Activated T-helper 17 cell treated with anti-CD3 and anti-CD28 coated beads, Interleukin-2, amount 50 U/mL, for 72 hours (primary cell): ENCODE results near the gene SUV39H1. TPM values are rescaled to one million over a fixed set of nuclear protein-coding genes. Genes with fewer than 3 reads are reported as not detected.

Experiments
- ATAC-seq: fragments of 150-1000 bp; cut with Tn5 transposase; replicated peaks from 2 replicates; pipeline ENCODE4 v1.10.0; 2021; ENCODE audit warnings: mild to moderate bottlenecking, moderate library complexity
- H3K27ac Mint-ChIP-seq: one replicate; pipeline ENCODE4 v1.8.0; 2022; ENCODE audit warnings: mixed read lengths
- H3K27me3 Mint-ChIP-seq: one replicate; pipeline ENCODE4 v1.8.0; 2022; ENCODE audit warnings: mixed read lengths
- H3K36me3 Mint-ChIP-seq: one replicate; pipeline ENCODE4 v1.8.0; 2022; ENCODE audit warnings: low read depth, mild to moderate bottlenecking, mixed read lengths
- H3K4me1 Mint-ChIP-seq: one replicate; pipeline ENCODE4 v1.8.0; 2022; ENCODE audit warnings: mixed read lengths
- H3K4me3 Mint-ChIP-seq: one replicate; pipeline ENCODE4 v1.8.0; 2022; ENCODE audit warnings: mild to moderate bottlenecking, mixed read lengths
- H3K9me3 Mint-ChIP-seq: one replicate; pipeline ENCODE4 v1.8.0; 2022; ENCODE audit warnings: mixed read lengths
- total RNA-seq, 2 donors: library from RNA; stranded (reverse); gene quantifications; one replicate each; pipeline ENCODE4 v1.2.3, GENCODE V29; 2022

SUV39H1 gene
- total RNA-seq, 2 donors from 2014 or later = 24.2 to 30.5 TPM

DNA sequence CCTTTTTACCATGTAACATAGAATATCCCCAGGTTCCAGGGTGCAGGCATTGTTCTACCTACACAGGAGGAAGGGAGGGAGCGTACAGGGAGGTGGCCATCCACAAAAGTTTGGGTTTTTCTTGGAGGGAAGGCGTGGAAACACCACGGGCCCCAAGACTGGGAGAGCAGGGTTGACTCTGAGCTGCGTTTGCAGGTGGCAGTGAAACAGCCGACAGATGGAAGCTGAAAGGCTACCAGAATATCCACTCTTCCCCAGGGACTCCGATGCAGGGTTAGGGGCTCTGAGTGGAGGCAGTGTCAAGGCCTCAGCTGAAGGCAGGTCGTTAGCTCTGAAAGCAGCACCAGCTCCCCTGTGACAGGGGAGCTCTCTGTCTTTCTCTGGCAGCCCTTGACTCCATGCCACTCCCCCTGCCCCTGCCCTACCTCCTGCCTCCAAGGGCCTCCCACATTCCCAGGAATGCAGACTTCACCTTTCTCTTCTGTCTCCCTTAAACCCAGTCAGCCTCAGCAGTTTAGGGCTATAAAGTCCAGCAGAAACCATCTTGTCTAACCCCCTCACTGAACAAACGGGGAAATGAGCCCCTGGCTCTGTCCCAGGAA lies 51.0 kb downstream of the SUV39H1 start:
- no peaks in the 10 kb centered on the region for H3K27me3 Mint-ChIP-seq
- H3K27ac Mint-ChIP-seq = no peak overlapping the region
- no peak overlapping the region for H3K4me3 Mint-ChIP-seq
- no peaks in the 10 kb centered on the region for H3K4me1 Mint-ChIP-seq
- no peak for ATAC-seq
- no peaks in the 10 kb centered on the region for H3K36me3 Mint-ChIP-seq
- H3K9me3 Mint-ChIP-seq = no peaks in the 10 kb centered on the region

DNA sequence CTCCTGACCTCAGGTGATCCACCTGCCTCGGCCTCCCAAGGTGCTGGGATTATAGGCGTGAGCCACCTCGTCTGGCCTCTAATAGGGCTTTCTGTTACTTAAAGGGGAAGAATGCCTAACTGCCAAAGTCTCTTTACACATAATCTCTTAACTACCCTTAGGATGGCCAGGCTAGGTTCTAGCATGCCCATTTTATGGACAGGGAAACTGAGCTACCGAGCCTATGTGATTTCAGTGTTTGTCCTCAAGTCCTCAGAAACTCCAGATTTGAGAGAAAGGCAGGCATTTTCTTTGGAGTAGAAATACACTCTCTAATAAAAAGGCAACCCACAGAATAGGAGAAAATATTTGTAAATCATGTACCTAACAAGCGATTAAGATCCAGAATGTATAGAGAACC lies 52.6 kb downstream of the SUV39H1 start:
- H3K36me3 Mint-ChIP-seq = no peaks in the 10 kb centered on the region
- no peak overlapping the region for H3K4me3 Mint-ChIP-seq
- H3K27ac Mint-ChIP-seq = no peak overlapping the region
- H3K27me3 Mint-ChIP-seq = no peaks in the 10 kb centered on the region
- no peaks in the 10 kb centered on the region for H3K4me1 Mint-ChIP-seq
- ATAC-seq = no peak
- no peaks in the 10 kb centered on the region for H3K9me3 Mint-ChIP-seq

DNA sequence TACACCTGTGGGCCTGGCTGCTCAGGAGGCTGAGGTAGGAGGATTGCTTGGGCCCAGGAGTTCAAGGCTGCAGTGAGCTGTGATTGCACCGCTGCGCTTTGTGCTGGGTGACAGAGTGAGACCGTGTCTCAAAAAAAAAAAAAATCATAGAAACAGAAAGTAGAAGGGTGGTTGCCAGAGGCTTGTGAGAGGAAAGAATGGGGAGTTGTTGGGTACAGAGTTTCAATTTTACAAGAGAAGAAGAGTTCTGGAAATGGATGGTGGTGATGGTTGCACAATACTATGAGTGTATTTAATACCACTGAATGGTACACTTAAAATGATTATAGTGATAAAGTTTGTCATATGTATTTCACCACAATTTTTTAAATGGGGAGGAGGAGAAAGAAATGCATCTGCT lies 54.8 kb downstream of the SUV39H1 start:
- H3K27me3 Mint-ChIP-seq = no peaks in the 10 kb centered on the region
- ATAC-seq = peak; percentile 79
- no peaks in the 10 kb centered on the region for H3K9me3 Mint-ChIP-seq
- H3K36me3 Mint-ChIP-seq = no peaks in the 10 kb centered on the region
- H3K4me3 Mint-ChIP-seq = no peak overlapping the region
- no peaks in the 10 kb centered on the region for H3K4me1 Mint-ChIP-seq
- H3K27ac Mint-ChIP-seq = peak overlapping the region; percentile 61

DNA sequence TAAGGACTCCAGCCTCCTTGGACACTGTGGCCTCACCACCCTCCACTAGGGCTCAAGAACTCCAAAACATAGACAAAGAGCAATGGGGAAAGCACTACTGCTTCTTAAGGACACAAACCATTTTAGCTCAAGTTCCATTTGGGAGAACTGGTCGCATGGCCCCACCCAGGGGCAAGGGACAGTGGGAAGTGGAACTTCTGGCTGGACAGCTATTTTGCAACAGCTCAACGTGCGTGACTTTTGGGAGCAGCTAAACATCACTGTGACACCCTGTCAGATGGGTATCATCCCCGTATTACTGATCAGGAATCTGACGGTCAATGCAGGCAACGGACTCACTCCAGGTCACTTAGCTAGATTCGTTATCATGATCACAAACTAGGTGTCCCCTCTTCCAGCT lies 56.0 kb downstream of the SUV39H1 start:
- no peaks in the 10 kb centered on the region for H3K36me3 Mint-ChIP-seq
- no peak overlapping the region for H3K4me3 Mint-ChIP-seq
- no peak for ATAC-seq
- no peaks in the 10 kb centered on the region for H3K27me3 Mint-ChIP-seq
- no peak overlapping the region for H3K27ac Mint-ChIP-seq
- no peaks in the 10 kb centered on the region for H3K9me3 Mint-ChIP-seq
- H3K4me1 Mint-ChIP-seq = no peaks in the 10 kb centered on the region

DNA sequence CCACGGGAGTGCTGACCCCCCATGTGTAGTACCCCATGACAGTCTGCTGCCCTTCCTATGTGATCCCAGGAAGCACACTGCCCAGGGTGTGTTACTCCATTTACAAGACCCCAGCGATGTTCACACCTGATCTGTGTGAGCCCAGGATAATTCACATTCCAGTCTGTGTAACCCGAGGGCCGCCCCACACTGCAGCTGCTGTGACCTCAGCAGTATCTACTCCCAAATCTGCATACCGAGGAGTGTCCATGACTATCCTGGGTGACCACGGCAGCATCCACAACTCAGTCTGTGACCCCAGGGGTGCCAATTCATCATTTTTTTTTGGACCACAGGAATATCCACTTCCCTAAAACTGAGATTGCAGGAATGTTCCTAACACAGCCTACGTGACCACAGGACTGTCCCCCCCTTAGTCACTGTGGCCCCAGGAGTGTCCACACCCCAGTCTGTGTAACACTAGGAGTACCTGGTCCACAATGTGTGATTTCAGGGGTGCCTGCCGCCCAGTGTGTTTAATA lies 57.2 kb downstream of the SUV39H1 start:
- Mint-ChIP-seq H3K4me1 (no peaks in the 10 kb centered on the region), H3K9me3 (no peaks in the 10 kb centered on the region), H3K27ac (no peak overlapping the region), H3K4me3 (no peak overlapping the region), H3K27me3 (no peaks in the 10 kb centered on the region), H3K36me3 (no peaks in the 10 kb centered on the region)
- no peak for ATAC-seq

DNA sequence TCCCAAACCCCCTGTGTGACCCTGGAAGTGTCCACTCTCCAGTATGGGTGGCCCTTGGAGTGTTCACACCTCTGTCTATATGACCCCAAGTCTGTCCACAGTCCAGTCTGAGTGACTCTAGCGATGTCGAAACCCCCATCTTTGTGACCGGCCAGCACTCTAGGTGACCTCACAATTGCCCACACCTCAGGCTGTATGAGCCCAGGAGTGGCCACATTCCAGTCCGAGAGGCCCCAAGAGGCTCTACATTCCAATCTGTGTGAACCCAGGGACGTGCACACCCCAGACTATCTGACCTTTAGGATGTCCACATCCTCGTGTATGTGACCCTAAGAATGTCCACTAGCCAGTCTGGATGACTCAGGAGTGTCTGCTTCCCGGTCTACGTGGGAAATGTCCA lies 57.7 kb downstream of the SUV39H1 start:
- no peak for ATAC-seq
- no peaks in the 10 kb centered on the region for H3K4me1 Mint-ChIP-seq
- H3K27ac Mint-ChIP-seq = no peak overlapping the region
- H3K27me3 Mint-ChIP-seq = no peaks in the 10 kb centered on the region
- H3K4me3 Mint-ChIP-seq = no peak overlapping the region
- H3K9me3 Mint-ChIP-seq = no peaks in the 10 kb centered on the region
- no peaks in the 10 kb centered on the region for H3K36me3 Mint-ChIP-seq

Other genes with a start within 250 kb of the SUV39H1 start
- gene SLC38A5, start 226.5 kb upstream of the SUV39H1 start, total RNA-seq = 100 to 1,000 TPM; 130 to 170 TPM
- 10 to 100 TPM; 59.8 to 93.5 TPM for gene FTSJ1, start 220.5 kb upstream of the SUV39H1 start, total RNA-seq
- gene PORCN, start 187.7 kb upstream of the SUV39H1 start, total RNA-seq = 1 to 10 TPM; 8.9 to 9.4 TPM
- 100 to 1,000 TPM; 104 to 213 TPM for gene EBP, start 174.9 kb upstream of the SUV39H1 start, total RNA-seq
- 10 to 100 TPM; 19.4 to 25.4 TPM for gene TBC1D25, start 157.0 kb upstream of the SUV39H1 start, total RNA-seq
- 100 to 1,000 TPM; 176 to 335 TPM for gene RBM3, start 122.2 kb upstream of the SUV39H1 start, total RNA-seq
- gene WDR13, start 99.2 kb upstream of the SUV39H1 start, total RNA-seq = 10 to 100 TPM; 45.6 to 74.0 TPM
- 100 to 1,000 TPM in 1 of 2 donors, 10 to 100 TPM in 1; 96.8 to 102 TPM for gene WAS, start 12.9 kb upstream of the SUV39H1 start, total RNA-seq
- not detected for gene GLOD5, start 65.0 kb downstream of the SUV39H1 start, total RNA-seq
- not detected for gene GATA1, start 89.9 kb downstream of the SUV39H1 start, total RNA-seq
- 100 to 1,000 TPM in 1 of 2 donors, 10 to 100 TPM in 1; 62.0 to 121 TPM for gene HDAC6, start 105.3 kb downstream of the SUV39H1 start, total RNA-seq
- under 1 TPM in 1 of 2 donors, not detected in 1; 0.26 TPM for gene ERAS, start 129.8 kb downstream of the SUV39H1 start, total RNA-seq
- gene PCSK1N, start 138.9 kb downstream of the SUV39H1 start, total RNA-seq = 1 to 10 TPM; 3.7 to 4.7 TPM
- gene TIMM17B, start 201.0 kb downstream of the SUV39H1 start, total RNA-seq = 10 to 100 TPM; 54.4 to 66.3 TPM
- 10 to 100 TPM; 62.6 to 95.7 TPM for gene PQBP1, start 201.2 kb downstream of the SUV39H1 start, total RNA-seq
- 10 to 100 TPM; 24.6 to 32.8 TPM for gene SLC35A2, start 214.9 kb downstream of the SUV39H1 start, total RNA-seq
- gene PIM2, start 222.3 kb downstream of the SUV39H1 start, total RNA-seq = 100 to 1,000 TPM; 350 to 648 TPM